ENCODE results near the gene BNC2.

GRCh38 chr9:16442622-16443021, 427.8 kb downstream of the BNC2 start:
- TF ChIP-seq CTCF (IDR thresholded peaks at IDR 0.05; ENCODE audit: low read length) = no peak
- TF ChIP-seq EZH2phosphoT487 (IDR thresholded peaks at IDR 0.05; ENCODE audit: low read length) = no peak
- no peak for TF ChIP-seq EZH2 (optimal IDR thresholded peaks at IDR 0.05; ENCODE audit: low read depth, low read length)

All from MM.1S (cell line).